IPS-18a (cell line): ENCODE data around the gene DNAJC11.
"Not testable (repeated sequence)": the region's sequence is repeated elsewhere in the genome, so short reads cannot be mapped to it uniquely, and the experiment has no call there.

Experiments
- H3K27ac ChIP-seq: one replicate; pipeline ENCODE4 v1.5.1; 2013; ENCODE audit warnings: low read length
- H3K27me3 ChIP-seq: one replicate; pipeline ENCODE4 v1.6.1; 2013; ENCODE audit warnings: mild to moderate bottlenecking, low read length; ENCODE audit not compliant: control insufficient read depth, insufficient read depth
- H3K36me3 ChIP-seq: one replicate; pipeline ENCODE4 v1.6.1; 2013; ENCODE audit warnings: low read depth, low read length; ENCODE audit not compliant: control insufficient read depth
- H3K4me1 ChIP-seq: one replicate; pipeline ENCODE4 v1.6.1; 2013; ENCODE audit warnings: low read depth, low read length; ENCODE audit not compliant: control insufficient read depth
- H3K4me3 ChIP-seq: one replicate; pipeline ENCODE4 v1.5.1; 2013; ENCODE audit warnings: low read length
- H3K9ac ChIP-seq: one replicate; pipeline ENCODE4 v1.6.1; 2013; ENCODE audit warnings: mild to moderate bottlenecking, low read length, moderate library complexity
- H3K9me3 ChIP-seq: one replicate; pipeline ENCODE4 v1.6.1; 2013; ENCODE audit warnings: low read depth, low read length; ENCODE audit not compliant: control insufficient read depth

Gene DNAJC11

DNA sequence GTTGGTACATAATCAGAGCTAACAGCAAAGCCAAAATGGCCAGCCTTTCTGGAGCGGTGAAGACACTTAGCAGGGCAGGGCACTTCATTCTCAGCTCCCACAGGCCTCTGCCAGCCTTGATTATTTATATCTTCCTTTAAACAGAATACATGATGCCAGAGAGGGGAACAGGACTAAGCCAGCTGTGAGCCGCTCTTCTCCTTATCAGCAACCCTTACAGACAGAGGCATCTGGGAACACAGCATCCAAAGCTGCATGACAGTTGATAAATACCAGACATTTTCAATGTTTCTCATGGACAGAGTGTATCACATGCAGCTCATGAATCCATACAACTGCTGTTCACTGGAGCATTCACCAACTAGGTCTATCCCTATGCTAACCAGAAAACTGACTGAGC, 29.1 kb downstream of the DNAJC11 start:
- Histone ChIP-seq H3K4me1 (no peaks in the 10 kb centered on the region), H3K9ac (no peak overlapping the region), H3K9me3 (no peaks in the 10 kb centered on the region), H3K27ac (no peak overlapping the region), H3K4me3 (no peak overlapping the region), H3K36me3 (peaks cover 21% of the 10 kb centered on the region), H3K27me3 (no peaks in the 10 kb centered on the region)

DNA sequence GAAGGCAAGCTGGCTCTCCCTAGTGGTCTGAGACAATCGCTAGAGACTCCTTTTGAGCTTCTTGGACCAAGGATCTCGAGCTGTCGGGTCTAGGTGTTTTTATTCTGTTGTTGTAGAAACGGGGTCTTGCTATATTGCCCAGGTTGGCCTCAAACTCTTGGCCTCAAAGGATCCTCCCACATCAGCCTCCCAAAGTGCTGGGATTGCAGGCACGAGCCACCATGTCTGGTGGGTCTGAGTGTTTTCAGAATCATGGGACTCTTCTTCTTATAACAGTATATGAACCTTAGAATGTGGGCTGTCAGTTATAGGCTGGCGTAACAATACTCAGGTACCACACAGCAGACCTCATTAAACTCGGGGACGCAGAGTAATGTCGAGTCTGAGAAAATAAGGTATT, 33.1 kb downstream of the DNAJC11 start:
- Histone ChIP-seq H3K4me1 (no peaks in the 10 kb centered on the region), H3K4me3 (no peak overlapping the region), H3K27me3 (no peaks in the 10 kb centered on the region), H3K9me3 (no peaks in the 10 kb centered on the region), H3K27ac (no peak overlapping the region), H3K36me3 (peaks cover 28% of the 10 kb centered on the region), H3K9ac (no peak overlapping the region)

DNA sequence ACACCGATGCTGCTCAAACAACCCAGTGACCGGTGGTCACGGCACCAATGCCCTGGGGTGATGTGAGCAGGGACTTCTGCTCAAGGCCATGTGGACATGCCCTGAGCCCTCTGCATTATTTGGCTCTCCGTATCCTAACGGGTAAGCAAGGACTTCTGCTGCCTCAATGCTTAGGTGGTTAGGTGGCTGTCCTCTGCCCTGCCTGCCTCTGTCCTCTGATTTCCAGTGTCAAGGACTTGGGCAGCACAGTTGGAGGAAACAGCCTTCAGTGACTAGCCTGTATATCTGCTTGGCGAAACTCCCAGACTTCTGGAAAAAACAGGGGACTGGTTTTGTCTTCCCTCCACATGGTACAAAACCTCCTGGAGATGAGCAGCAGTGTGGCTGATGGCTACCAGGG, 34.5 kb downstream of the DNAJC11 start:
- H3K27ac ChIP-seq, result no peak overlapping the region
- H3K9ac ChIP-seq, result no peak overlapping the region
- no peaks in the 10 kb centered on the region for H3K27me3 ChIP-seq
- peaks cover 31% of the 10 kb centered on the region for H3K36me3 ChIP-seq
- no peaks in the 10 kb centered on the region for H3K4me1 ChIP-seq
- H3K4me3 ChIP-seq, result no peak overlapping the region
- no peaks in the 10 kb centered on the region for H3K9me3 ChIP-seq

DNA sequence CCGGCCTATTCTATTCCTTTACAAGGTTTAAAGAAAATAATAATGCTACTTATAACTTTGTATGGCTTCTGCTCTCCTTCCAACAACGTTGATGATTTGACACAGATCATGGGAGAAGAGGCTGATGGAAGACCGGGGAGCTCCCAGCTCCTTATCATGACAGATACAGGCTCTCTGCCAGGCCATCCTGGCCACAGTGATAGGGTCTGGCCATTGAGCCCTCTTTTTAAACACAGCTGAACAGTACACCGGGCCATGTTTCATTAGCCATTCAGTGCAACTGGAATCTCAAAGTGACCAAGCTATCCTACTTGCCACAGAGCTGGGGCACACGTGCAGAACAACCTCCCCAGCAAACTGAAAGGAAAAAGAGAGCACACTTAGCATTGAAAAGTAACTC, 34.9 kb downstream of the DNAJC11 start:
- H3K4me1 ChIP-seq, result no peaks in the 10 kb centered on the region
- H3K9me3 ChIP-seq, result no peaks in the 10 kb centered on the region
- no peak overlapping the region for H3K4me3 ChIP-seq
- no peaks in the 10 kb centered on the region for H3K27me3 ChIP-seq
- H3K9ac ChIP-seq, result no peak overlapping the region
- peaks cover 32% of the 10 kb centered on the region for H3K36me3 ChIP-seq
- H3K27ac ChIP-seq, result no peak overlapping the region

DNA sequence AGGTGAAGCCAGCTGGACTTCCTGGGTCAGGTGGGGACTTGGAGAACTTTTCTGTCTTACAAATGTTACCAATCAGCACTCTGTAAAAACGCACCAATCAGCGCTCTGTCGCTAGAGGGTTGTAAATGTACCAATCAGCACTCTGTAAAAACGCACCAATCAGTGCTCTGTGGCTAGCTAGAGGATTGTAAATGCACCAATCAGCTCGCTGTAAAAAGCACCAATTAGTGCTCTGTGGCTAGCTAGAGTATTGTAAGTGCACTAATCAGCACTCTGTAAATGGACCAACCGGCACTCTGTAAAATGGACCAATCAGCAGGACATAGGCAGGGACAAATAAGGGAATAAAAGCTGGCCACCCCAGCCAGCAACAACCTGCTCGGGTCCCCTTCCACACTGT, 39.1 kb downstream of the DNAJC11 start:
- not testable (repeated sequence) for H3K9ac ChIP-seq, H3K4me1 ChIP-seq, H3K27me3 ChIP-seq, H3K27ac ChIP-seq, H3K9me3 ChIP-seq, H3K4me3 ChIP-seq
- H3K36me3 ChIP-seq, result peaks cover 37% of the 10 kb centered on the region

DNA sequence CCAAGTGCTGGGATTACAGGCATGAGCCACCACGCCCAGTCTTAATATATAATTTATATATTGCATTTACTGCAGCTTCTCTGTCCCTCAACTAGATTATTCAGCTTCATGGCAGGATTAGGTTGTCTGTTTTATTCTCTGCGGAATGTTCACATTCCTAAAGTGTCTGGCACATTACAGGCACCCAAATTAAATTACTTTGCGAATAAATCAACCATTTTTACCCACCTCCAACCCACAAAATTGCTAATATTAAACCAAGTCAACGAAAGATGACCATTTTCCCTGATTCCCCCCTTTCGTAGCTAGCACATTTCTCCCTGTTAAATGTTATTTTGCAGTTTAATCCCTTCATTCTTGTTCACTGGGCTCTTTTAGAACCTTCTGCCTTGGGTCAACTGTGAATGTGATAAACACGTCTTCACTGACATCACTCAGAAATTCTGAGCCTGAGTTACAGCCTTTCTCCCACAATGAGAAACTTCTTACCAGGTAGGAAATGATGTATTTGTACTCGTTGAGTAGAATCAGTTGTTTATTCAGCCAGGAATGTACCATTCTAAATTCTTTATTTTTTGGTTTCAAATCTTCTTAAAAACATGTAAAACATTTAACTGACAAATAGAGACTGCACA, 41.1 kb downstream of the DNAJC11 start:
- Histone ChIP-seq H3K36me3 (peaks cover 23% of the 10 kb centered on the region), H3K4me1 (no peaks in the 10 kb centered on the region), H3K27ac (no peak overlapping the region), H3K27me3 (no peaks in the 10 kb centered on the region), H3K4me3 (no peak overlapping the region), H3K9me3 (no peaks in the 10 kb centered on the region), H3K9ac (no peak overlapping the region)

DNA sequence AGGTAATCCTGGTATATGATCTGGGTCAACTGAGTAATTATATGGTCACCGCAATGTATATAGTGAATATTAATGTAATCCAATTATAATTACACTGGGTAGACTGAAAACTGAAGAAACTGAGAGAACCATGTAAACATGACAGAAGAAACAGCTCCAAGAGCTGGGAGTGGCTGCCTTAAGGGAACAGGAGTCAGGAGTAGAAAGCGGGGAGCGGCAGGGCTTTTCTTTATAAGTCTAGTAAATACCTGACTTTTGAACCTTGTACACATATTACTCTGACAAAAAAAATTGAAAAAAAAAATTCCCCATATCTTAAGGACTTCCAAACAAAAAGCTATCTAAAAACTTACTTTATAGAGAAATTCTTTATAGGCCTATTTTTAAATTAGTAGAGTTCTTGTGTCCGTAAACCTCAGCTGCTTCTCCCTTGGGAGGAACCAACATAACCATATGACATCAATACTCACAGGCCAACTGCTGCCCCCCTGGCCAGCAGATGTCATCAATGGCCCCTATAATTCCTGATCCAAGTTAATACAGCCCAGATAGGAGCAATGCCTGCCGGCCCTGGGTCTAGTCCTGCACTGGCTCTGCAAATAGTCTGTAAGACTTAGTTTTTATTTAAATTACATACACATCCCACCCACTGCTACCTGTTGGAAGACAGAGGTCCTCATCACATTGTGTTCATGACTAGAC, 43.1 kb downstream of the DNAJC11 start:
- Histone ChIP-seq H3K27ac (no peak overlapping the region), H3K27me3 (no peaks in the 10 kb centered on the region), H3K9ac (no peak overlapping the region), H3K4me3 (no peak overlapping the region), H3K9me3 (no peaks in the 10 kb centered on the region), H3K4me1 (no peaks in the 10 kb centered on the region), H3K36me3 (peaks cover 21% of the 10 kb centered on the region)

DNA sequence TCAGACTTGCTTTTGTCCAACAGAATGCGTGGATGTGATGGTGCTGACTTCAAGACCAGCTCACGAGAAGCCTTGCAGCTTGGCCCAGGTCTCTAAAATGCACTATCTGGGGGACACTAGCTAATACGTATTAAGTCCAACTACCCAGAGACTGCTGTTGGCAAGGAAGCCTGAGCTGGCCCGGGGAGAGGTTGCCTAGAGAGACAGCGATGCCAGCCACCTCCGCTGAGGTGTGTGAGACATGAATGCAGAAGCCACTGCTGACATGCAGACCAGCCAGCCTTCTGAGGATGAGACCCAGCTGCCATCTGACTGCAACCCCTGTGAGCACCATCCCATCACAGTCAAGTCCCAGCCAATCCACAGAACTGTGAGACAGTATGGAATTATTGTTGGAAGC, 44.5 kb downstream of the DNAJC11 start:
- Histone ChIP-seq H3K27ac (no peak overlapping the region), H3K4me3 (no peak overlapping the region), H3K9ac (no peak overlapping the region), H3K9me3 (no peaks in the 10 kb centered on the region), H3K4me1 (no peaks in the 10 kb centered on the region), H3K36me3 (peaks cover 32% of the 10 kb centered on the region), H3K27me3 (no peaks in the 10 kb centered on the region)

DNA sequence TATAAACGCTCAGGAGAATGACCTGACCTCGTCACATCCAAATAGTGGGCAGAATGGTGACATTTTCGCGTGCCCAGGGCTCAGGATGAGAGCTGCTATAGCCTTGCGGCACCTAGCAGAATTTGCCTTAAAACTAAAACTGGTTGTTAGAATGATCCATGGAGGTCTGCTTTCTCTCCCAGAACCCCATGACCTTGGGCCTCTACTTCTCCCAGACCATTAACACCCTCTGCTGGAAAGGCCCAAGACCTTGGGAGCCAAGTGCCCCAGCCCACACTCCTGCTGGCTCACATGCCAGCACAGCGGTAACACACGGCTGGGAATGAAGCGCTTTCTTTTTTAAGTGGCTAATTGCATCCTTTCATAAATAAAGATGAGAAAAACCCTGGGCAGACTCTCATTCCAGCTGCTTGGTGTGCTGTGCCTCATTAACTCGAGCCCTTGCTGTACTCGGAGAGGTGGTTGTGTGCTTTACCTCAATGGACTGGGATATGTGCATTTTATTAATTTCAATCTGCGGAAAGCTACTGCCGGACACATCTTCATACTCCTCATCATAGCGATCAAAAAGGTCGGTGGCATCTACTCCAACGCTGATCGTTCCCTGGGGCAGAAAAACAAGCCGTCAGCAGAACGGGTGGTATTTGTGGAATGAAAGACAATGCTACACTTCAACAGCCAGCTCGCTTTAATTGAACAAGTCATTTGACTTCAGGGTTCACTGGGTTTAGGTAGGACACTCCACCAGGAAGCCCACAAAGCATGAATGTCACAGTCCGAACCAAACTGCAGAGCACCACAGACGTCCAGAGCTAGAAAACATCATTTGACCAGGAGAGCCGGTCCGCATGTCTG, 48.0 kb downstream of the DNAJC11 start:
- Histone ChIP-seq H3K9ac (no peak overlapping the region), H3K4me1 (no peaks in the 10 kb centered on the region), H3K36me3 (peaks cover 36% of the 10 kb centered on the region), H3K27me3 (no peaks in the 10 kb centered on the region), H3K4me3 (no peak overlapping the region), H3K9me3 (no peaks in the 10 kb centered on the region), H3K27ac (no peak overlapping the region)

DNA sequence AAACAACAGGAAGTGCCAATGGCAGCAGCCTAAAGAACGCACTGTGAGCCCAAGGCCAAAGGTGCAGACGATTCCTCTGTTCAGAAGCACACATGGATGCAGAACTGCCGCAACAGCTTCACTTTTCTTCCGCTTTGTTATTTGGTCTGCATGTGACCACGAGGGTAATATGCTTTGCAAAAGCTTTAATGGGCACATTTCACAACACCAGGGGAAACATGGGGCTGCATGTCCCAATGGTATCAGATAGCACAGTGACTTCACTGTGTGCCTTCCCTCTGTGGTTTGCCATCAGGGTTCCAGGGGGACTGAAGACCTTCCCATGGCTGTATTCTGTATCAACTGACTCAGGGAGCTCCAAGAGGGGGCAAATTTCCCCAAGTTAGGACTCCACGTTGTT, 48.6 kb downstream of the DNAJC11 start:
- no peak overlapping the region for H3K9ac ChIP-seq
- H3K36me3 ChIP-seq, result peaks cover 34% of the 10 kb centered on the region
- no peaks in the 10 kb centered on the region for H3K4me1 ChIP-seq

DNA sequence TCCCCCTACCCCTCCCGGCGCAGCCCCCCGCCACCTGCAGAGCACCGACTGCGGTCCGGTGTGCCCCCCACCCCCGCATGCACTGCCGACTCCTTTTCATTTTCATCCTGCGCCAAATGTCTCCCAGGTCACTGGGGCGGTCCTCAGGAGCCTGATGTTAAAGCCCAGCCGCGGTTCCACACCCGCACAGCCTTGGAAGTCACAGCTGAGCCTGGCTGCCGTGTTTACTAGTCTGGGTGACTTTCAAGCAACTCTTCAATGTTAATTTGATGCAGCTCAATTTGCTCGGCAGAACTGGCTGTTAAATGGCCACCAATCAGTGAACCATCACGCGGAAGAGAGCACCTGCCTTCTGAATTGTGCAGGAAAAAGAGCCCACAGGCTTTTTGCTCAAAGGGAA, 49.7 kb downstream of the DNAJC11 start:
- Histone ChIP-seq H3K9ac (no peak overlapping the region), H3K27ac (no peak overlapping the region), H3K4me3 (no peak overlapping the region), H3K4me1 (no peaks in the 10 kb centered on the region), H3K27me3 (no peaks in the 10 kb centered on the region), H3K9me3 (no peaks in the 10 kb centered on the region), H3K36me3 (peaks cover 33% of the 10 kb centered on the region)

More for the DNA sequence above, 48.6 kb downstream of the DNAJC11 start:
- Histone ChIP-seq H3K27ac (no peak overlapping the region), H3K4me3 (no peak overlapping the region), H3K9me3 (no peaks in the 10 kb centered on the region), H3K27me3 (no peaks in the 10 kb centered on the region)
